Tibial nerve (tissue), 4 donors: ENCODE results near the gene ARHGAP6. TPM values are rescaled to one million over a fixed set of nuclear protein-coding genes. Genes with fewer than 3 reads are reported as not detected.
"Not testable (repeated sequence)": the region's sequence is repeated elsewhere in the genome, so short reads cannot be mapped to it uniquely, and the experiment has no call there.

Experiments
- DNase-seq, 2 donors: peaks; one replicate each; pipeline ENCODE4 v3.0.0-alpha.2; 2019; ENCODE audit warnings: low spot score in 2 of 2
- H3K27ac ChIP-seq, 4 donors: fragments of 200-600 bp; sonication (generic) in 3 of 4; one replicate each; pipeline ENCODE4 v1.5.1; 2017 to 2019; ENCODE audit warnings: mild to moderate bottlenecking in 1 of 4
- H3K27me3 ChIP-seq, 2 donors: fragments of 200-600 bp; sonication (generic) in 1 of 2; one replicate each; pipeline versions ENCODE4 v1.5.1 to v1.6.0; 2017 to 2019
- H3K36me3 ChIP-seq, 3 donors: fragments of 200-600 bp; sonication (generic); one replicate each; pipeline ENCODE4 v1.5.1; 2018 to 2019
- H3K4me1 ChIP-seq, 4 donors: fragments of 200-600 bp; sonication (generic) in 3 of 4; one replicate each; pipeline ENCODE4 v1.5.1; 2017 to 2019
- H3K4me3 ChIP-seq, 4 donors: fragments of 200-600 bp; sonication (generic) in 3 of 4; one replicate each; pipeline ENCODE4 v1.5.1; 2017 to 2019; ENCODE audit warnings: mild to moderate bottlenecking in 1 of 4, moderate library complexity in 1 of 4
- H3K9me3 ChIP-seq, 4 donors: fragments of 200-600 bp; sonication (generic) in 3 of 4; one replicate each; pipeline ENCODE4 v1.5.1; 2017 to 2019
- CTCF ChIP-seq, 5 experiments: fragments of 200-600 bp in 3 of 5; fragments of 450-650 bp in 2 of 5; sonication (generic) in 3 of 5; IDR thresholded peaks; one replicate each; pipeline ENCODE4 v1.5.1; 2016 to 2019; ENCODE audit warnings: antibody characterized with exemption in 5 of 5, mild to moderate bottlenecking in 3 of 5, moderate library complexity in 2 of 5
- EP300 ChIP-seq, 2 donors: sonication (generic); formaldehyde crosslinking; IDR thresholded peaks; one replicate each; pipeline ENCODE4 v1.6.1; 2017; ENCODE audit warnings: antibody characterized with exemption in 2 of 2, mild to moderate bottlenecking in 1 of 2
- POLR2A ChIP-seq, 2 donors: fragments of 450-650 bp; IDR thresholded peaks; one replicate each; pipeline ENCODE4 v1.6.1; 2017; ENCODE audit warnings: antibody characterized with exemption in 2 of 2, mild to moderate bottlenecking in 2 of 2, moderate library complexity in 2 of 2
- WGBS, 2 donors: methylation state at CpG; one replicate each; pipeline ENCODE4 v1.1.5; 2018; 5-methylcytosine and 5-hydroxymethylcytosine counted together
- total RNA-seq, 4 donors: library from RNA; depleted of rRNA; stranded (reverse); fragments of >200 nt; gene quantifications; one replicate each; pipeline ENCODE4 v1.1.0, GENCODE V29; 2016

The ARHGAP6 gene
- total RNA-seq, 4 donors from 2014 or later, result 16.0 to 51.9 (median 39.3) TPM

DNA sequence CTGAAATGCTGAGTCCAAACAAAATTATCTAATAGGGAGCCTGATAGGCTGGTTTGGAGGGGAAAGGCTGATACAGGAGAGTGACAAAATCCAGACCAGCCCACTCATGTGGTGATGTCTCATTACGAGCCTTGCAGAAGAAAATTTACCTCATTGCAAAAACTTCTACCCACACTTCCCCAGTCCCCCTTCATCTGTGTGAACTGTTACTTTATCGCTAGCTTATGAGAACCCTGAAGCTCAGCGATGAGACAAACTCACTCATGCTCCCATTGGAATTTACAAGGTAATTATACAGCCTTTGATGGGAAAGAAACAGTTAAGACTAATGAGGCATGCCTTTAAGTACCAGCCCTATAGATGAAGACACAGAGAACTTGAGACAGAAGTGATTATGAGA lies 76.1 kb downstream of the ARHGAP6 start:
- no peak for DNase-seq
- TF ChIP-seq EP300 (IDR thresholded peaks at IDR 0.05) (no peak), POLR2A (IDR thresholded peaks at IDR 0.05) (no peak), CTCF (IDR thresholded peaks at IDR 0.05) (no peak)
- no peak overlapping the region for H3K27ac ChIP-seq

DNA sequence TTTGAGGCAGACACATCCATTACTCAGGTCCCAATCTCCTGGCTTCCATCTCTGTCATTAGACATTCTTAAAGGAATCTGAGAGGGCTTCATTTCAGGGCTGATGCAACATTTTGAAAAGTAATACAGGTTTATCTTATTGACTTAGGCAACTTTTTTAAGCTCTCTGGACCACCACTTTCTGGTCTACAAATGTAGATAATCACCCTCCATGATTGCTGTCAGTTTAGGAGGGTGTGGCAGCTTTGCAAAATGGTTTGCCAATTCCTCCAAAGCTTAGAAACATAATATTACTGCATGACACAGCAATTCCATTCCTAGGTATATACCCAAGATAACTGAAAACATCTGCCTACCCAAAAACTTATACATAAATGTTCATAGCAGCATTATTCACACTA lies 77.6 kb downstream of the ARHGAP6 start:
- Histone ChIP-seq H3K4me3 (no peak overlapping the region), H3K4me1 (no peaks in the 10 kb centered on the region), H3K36me3 (no peaks in the 10 kb centered on the region), H3K27me3 (no peaks in the 10 kb centered on the region), H3K27ac (no peak overlapping the region), H3K9me3 (no peaks in the 10 kb centered on the region)
- no peak for TF ChIP-seq CTCF (IDR thresholded peaks at IDR 0.05)
- no peak for TF ChIP-seq POLR2A (IDR thresholded peaks at IDR 0.05)
- TF ChIP-seq EP300 (IDR thresholded peaks at IDR 0.05), result no peak
- DNase-seq, result no peak

More for the DNA sequence above, 76.1 kb downstream of the ARHGAP6 start:
- WGBS, 2 donors, result 70 to 71% methylated on average over 3 of the region's 3 CpGs
- H3K9me3 ChIP-seq, result no peaks in the 10 kb centered on the region
- no peak overlapping the region for H3K4me3 ChIP-seq
- H3K27me3 ChIP-seq, result no peaks in the 10 kb centered on the region
- H3K4me1 ChIP-seq, result no peaks in the 10 kb centered on the region
- H3K36me3 ChIP-seq, result no peaks in the 10 kb centered on the region

GRCh38 chrX:11585174-11585573 lies 80.5 kb downstream of the ARHGAP6 start:
- Histone ChIP-seq H3K9me3 (no peaks in the 10 kb centered on the region), H3K4me1 (no peaks in the 10 kb centered on the region), H3K4me3 (no peak overlapping the region), H3K27ac (no peak overlapping the region), H3K27me3 (no peaks in the 10 kb centered on the region), H3K36me3 (no peaks in the 10 kb centered on the region)
- 44 to 74% methylated on average over 1 of the region's 1 CpG for WGBS, 2 donors
- no peak for TF ChIP-seq CTCF (IDR thresholded peaks at IDR 0.05)
- TF ChIP-seq EP300 (IDR thresholded peaks at IDR 0.05), result no peak
- TF ChIP-seq POLR2A (IDR thresholded peaks at IDR 0.05), result no peak
- no peak for DNase-seq

DNA sequence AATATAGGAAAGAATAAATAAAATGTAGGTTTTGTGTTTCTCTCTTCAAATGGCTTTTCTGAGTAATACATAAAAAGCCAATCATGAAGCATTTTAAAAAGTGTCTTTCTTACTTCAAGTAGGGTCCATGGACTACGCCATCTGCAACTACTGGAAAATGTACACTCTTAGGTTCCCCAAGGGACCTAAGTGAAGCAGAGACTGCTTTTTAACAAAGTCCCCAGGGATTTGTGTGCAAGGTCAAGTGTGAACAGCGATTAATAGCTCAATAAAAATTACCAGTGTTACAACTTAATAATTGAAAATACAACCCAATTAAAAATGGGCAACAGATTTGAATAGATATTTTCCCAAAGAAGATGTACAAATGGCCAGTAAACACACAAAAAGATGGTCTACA lies 84.9 kb downstream of the ARHGAP6 start:
- Histone ChIP-seq H3K27me3 (no peaks in the 10 kb centered on the region), H3K27ac (no peak overlapping the region), H3K9me3 (no peaks in the 10 kb centered on the region), H3K4me1 (no peaks in the 10 kb centered on the region), H3K4me3 (no peak overlapping the region), H3K36me3 (no peaks in the 10 kb centered on the region)
- DNase-seq, result no peak
- 56 to 73% methylated on average over 2 of the region's 2 CpGs for WGBS, 2 donors
- TF ChIP-seq POLR2A (IDR thresholded peaks at IDR 0.05) (no peak), EP300 (IDR thresholded peaks at IDR 0.05) (no peak), CTCF (IDR thresholded peaks at IDR 0.05) (no peak)

GRCh38 chrX:11579636-11580600 lies 85.8 kb downstream of the ARHGAP6 start:
- Histone ChIP-seq H3K9me3 (no peaks in the 10 kb centered on the region), H3K4me3 (no peak overlapping the region), H3K4me1 (no peaks in the 10 kb centered on the region), H3K27me3 (no peaks in the 10 kb centered on the region), H3K27ac (no peak overlapping the region), H3K36me3 (no peaks in the 10 kb centered on the region)
- TF ChIP-seq POLR2A (IDR thresholded peaks at IDR 0.05) (no peak), CTCF (IDR thresholded peaks at IDR 0.05) (no peak), EP300 (IDR thresholded peaks at IDR 0.05) (no peak)
- 50 to 52% methylated on average over 7 of the region's 7 CpGs for WGBS, 2 donors
- no peak for DNase-seq

DNA sequence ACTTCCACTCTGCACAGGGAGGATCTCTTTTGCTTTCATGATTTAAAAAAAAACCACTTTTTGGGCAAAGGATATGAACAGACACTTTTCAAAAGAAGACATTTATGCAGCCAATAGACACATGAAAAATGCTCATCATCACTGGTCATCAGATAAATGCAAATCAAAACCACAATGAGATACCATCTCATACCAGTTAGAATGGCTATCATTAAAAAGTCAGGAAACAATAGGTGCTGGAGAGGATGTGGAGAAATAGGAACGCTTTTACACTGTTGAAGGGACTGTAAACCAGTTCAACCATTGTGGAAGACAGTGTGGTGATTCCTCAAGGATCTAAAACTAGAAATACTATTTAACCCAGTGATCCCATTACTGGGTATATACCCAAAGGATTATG lies 87.4 kb downstream of the ARHGAP6 start:
- not testable (repeated sequence) for H3K9me3 ChIP-seq, H3K27ac ChIP-seq, H3K4me1 ChIP-seq, H3K4me3 ChIP-seq, H3K27me3 ChIP-seq, DNase-seq, H3K36me3 ChIP-seq
- 85 to 89% methylated on average over 1 of the region's 1 CpG for WGBS, 2 donors
